Stimulated activated effector memory CD8-positive, alpha-beta T cell treated with anti-CD3 and anti-CD28 coated beads, Interleukin-12 subunit alpha, Interleukin-12 subunit beta, amount 100 ng/mL, for 72 hours (primary cell): ENCODE results near the gene SORCS1.

Source experiments
- ATAC-seq: fragments of 150-1000 bp; cut with Tn5 transposase; 2 replicates; pipeline ENCODE4 v1.10.0; 2021
- DNase-seq, 2 donors: peaks; one replicate each; pipeline ENCODE4 v3.0.0; 2021 to 2022; ENCODE audit warnings: low spot score in 2 of 2
- H3K27ac Mint-ChIP-seq: one replicate; pipeline ENCODE4 v1.8.0; 2022; ENCODE audit warnings: mild to moderate bottlenecking, mixed read lengths
- H3K36me3 Mint-ChIP-seq: one replicate; pipeline ENCODE4 v1.8.0; 2022; ENCODE audit warnings: mild to moderate bottlenecking, mixed read lengths
- H3K4me1 Mint-ChIP-seq: one replicate; pipeline ENCODE4 v1.8.0; 2022; ENCODE audit warnings: mixed read lengths
- H3K4me3 Mint-ChIP-seq: one replicate; pipeline ENCODE4 v1.8.0; 2022; ENCODE audit warnings: mild to moderate bottlenecking, mixed read lengths
- H3K9me3 Mint-ChIP-seq: one replicate; pipeline ENCODE4 v1.8.0; 2022; ENCODE audit warnings: mixed read lengths

SORCS1 gene

GRCh38 chr10:106785528-106785927 lies 379.0 kb downstream of the SORCS1 start:
- ATAC-seq (no peak), DNase-seq (no peak)
- H3K4me1 Mint-ChIP-seq: no peaks in the 10 kb centered on the region
- H3K9me3 Mint-ChIP-seq: peaks cover 11% of the 10 kb centered on the region
- no peaks in the 10 kb centered on the region for H3K36me3 Mint-ChIP-seq
- no peak overlapping the region for H3K27ac Mint-ChIP-seq
- no peak overlapping the region for H3K4me3 Mint-ChIP-seq

DNA sequence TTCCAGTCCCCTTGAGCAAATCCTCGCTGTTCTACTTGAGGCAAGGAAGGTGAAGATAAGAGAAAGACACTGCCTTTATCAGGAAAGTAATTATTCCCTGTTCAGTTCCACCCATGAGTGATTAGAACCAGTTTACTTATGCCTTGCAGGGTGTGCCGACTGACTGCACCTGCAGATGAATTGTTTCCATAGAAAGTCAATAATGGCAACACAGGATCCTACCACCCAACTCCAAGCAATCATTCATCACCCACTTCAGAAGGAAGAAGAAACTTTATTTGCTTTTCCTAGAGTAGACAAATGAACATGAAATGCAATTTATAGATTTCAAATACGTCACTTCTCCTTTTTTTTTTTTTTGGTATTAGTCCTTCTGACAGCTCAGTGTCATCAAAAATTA lies 383.9 kb downstream of the SORCS1 start:
- peaks cover 10% of the 10 kb centered on the region for H3K9me3 Mint-ChIP-seq
- no peak overlapping the region for H3K4me3 Mint-ChIP-seq
- ATAC-seq (no peak), DNase-seq (no peak)
- no peaks in the 10 kb centered on the region for H3K4me1 Mint-ChIP-seq
- no peaks in the 10 kb centered on the region for H3K36me3 Mint-ChIP-seq
- no peak overlapping the region for H3K27ac Mint-ChIP-seq

- no peak for ATAC-seq
- DNase-seq: no peak
- H3K4me3 Mint-ChIP-seq: no peak overlapping the region
- H3K27ac Mint-ChIP-seq: no peak overlapping the region
- no peaks in the 10 kb centered on the region for H3K36me3 Mint-ChIP-seq
- H3K9me3 Mint-ChIP-seq: peaks cover 7% of the 10 kb centered on the region
- no peaks in the 10 kb centered on the region for H3K4me1 Mint-ChIP-seq
Measured at GRCh38 chr10:106777841-106778240, 386.7 kb downstream of the SORCS1 start.

- no peaks in the 10 kb centered on the region for H3K36me3 Mint-ChIP-seq
- no peak overlapping the region for H3K27ac Mint-ChIP-seq
- H3K9me3 Mint-ChIP-seq: peaks cover 13% of the 10 kb centered on the region
- ATAC-seq: no peak
- no peak for DNase-seq
- no peak overlapping the region for H3K4me3 Mint-ChIP-seq
- no peaks in the 10 kb centered on the region for H3K4me1 Mint-ChIP-seq
Measured at GRCh38 chr10:106775127-106775526, 389.4 kb downstream of the SORCS1 start.

DNA sequence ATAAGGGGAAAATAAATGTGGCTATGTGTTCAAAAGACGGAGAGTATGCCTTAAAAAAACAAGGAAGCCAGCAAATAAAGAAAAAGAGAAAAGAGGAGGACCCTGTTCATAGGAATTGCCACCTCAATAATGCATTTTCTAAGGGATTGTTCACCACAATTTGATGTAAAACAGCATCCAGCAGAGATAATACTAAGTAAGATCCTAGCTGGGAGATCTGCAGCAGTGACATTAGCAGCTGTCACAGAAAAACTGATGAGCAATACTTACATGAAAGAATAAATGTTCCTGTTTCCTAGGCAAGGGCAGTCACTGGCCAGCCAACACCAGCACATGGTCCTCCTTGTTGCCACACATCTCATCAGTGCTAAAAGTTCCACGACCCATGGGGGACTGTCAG lies 391.5 kb downstream of the SORCS1 start:
- H3K9me3 Mint-ChIP-seq: peaks cover 11% of the 10 kb centered on the region
- H3K27ac Mint-ChIP-seq: no peak overlapping the region
- ATAC-seq (no peak), DNase-seq (no peak)
- H3K36me3 Mint-ChIP-seq: no peaks in the 10 kb centered on the region
- H3K4me3 Mint-ChIP-seq: no peak overlapping the region
- H3K4me1 Mint-ChIP-seq: no peaks in the 10 kb centered on the region

DNA sequence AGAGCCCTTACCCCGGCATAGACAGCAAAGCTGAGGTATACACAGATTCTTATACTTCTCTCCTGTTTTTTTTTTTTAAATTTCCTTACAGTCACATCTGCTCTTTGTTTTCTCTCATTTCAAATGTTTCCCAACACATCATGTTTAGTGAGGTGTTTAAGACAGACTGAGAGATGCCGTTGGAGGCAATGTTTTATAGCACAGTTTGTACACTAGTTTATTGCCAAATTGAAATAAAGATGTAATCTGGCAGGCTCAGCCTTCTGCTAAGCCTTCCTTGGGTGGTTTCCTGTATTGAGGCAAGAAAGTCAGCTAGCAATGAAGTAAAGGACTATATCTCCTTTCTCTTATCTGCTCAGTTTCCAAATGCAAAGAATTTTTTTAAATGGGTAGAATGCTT lies 393.4 kb downstream of the SORCS1 start:
- Mint-ChIP-seq H3K4me1 (no peaks in the 10 kb centered on the region), H3K4me3 (no peak overlapping the region), H3K27ac (no peak overlapping the region), H3K9me3 (peaks cover 10% of the 10 kb centered on the region), H3K36me3 (no peaks in the 10 kb centered on the region)
- no peak for DNase-seq
- no peak for ATAC-seq

DNA sequence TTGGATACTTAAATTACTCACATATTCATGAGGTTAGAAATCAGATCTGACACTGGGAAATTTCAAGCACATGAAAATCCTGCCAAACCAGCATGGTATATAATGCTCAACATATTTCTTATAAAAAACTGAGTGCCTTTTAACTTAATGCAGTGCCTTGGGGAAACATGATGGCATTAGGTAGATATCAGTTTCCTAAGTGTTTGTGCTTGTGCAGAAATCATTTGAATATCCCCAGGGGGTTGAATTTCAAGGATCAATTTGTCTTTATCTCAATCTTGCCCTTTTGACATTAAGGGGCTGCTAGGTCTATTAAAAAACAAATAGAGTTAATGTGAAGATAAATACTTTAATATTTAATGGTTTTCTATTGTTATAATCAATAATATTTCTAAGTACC lies 396.3 kb downstream of the SORCS1 start:
- Mint-ChIP-seq H3K4me3 (no peak overlapping the region), H3K4me1 (no peaks in the 10 kb centered on the region), H3K27ac (no peak overlapping the region), H3K9me3 (peaks cover 15% of the 10 kb centered on the region), H3K36me3 (no peaks in the 10 kb centered on the region)
- ATAC-seq (no peak), DNase-seq (no peak)

GRCh38 chr10:106765928-106766327 lies 398.6 kb downstream of the SORCS1 start:
- Mint-ChIP-seq H3K4me1 (no peaks in the 10 kb centered on the region), H3K36me3 (no peaks in the 10 kb centered on the region), H3K27ac (no peak overlapping the region), H3K4me3 (no peak overlapping the region), H3K9me3 (peaks cover 11% of the 10 kb centered on the region)
- ATAC-seq (no peak), DNase-seq (no peak)

DNA sequence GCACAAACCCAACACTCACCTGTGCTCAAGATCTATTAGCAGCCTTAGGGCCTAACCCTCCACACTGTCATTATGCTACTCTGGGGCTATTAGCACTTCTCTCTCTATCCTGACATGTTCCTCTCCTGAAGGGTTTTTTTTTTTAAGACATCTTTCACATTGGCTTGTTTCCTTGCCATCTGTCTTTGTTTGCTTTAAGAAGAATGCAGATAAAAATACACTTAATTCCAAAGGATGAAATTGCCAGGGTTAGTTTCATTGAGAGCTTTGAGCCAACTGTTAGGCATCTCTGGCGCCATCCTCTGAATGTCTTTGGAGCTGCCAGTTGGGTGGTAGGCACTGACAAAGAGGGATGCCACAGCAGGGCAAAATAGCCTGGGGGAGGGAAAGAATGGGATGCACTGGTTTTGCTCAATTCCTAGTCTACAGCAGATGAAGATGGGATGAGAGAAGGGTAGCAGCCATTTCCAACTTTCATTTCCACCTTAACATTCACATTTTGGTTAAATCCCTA lies 399.2 kb downstream of the SORCS1 start:
- ATAC-seq (no peak), DNase-seq (no peak)
- Mint-ChIP-seq H3K36me3 (no peaks in the 10 kb centered on the region), H3K4me1 (no peaks in the 10 kb centered on the region), H3K4me3 (no peak overlapping the region), H3K9me3 (peaks cover 9% of the 10 kb centered on the region), H3K27ac (no peak overlapping the region)

DNA sequence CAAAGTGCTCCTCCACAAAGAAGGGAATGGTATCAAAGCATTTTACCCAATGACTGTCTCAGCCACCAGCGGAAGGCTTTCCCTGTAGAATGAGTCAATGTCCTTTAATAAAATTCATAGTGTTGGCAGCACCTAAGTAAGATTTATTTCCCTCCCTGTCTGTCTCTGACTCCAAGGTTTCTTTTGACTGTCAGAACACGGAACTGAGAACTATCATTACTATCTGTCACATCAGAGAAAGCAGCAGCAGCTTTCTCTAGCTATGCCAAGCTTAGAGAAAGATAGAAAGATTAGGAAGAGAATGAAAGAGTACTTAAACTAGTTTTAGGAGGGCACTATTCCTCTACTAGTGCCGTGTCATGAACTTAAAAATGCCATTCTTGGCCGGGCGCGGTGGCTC lies 400.1 kb downstream of the SORCS1 start:
- Mint-ChIP-seq H3K4me1 (no peaks in the 10 kb centered on the region), H3K36me3 (no peaks in the 10 kb centered on the region), H3K4me3 (no peak overlapping the region), H3K27ac (no peak overlapping the region), H3K9me3 (peaks cover 8% of the 10 kb centered on the region)
- no peak for DNase-seq
- ATAC-seq: no peak

- H3K27ac Mint-ChIP-seq: no peak overlapping the region
- H3K4me3 Mint-ChIP-seq: no peak overlapping the region
- H3K36me3 Mint-ChIP-seq: no peaks in the 10 kb centered on the region
- no peaks in the 10 kb centered on the region for H3K4me1 Mint-ChIP-seq
- no peak for DNase-seq
- H3K9me3 Mint-ChIP-seq: peaks cover 8% of the 10 kb centered on the region
- ATAC-seq: no peak
Measured at GRCh38 chr10:106761906-106762305, 402.6 kb downstream of the SORCS1 start.

DNA sequence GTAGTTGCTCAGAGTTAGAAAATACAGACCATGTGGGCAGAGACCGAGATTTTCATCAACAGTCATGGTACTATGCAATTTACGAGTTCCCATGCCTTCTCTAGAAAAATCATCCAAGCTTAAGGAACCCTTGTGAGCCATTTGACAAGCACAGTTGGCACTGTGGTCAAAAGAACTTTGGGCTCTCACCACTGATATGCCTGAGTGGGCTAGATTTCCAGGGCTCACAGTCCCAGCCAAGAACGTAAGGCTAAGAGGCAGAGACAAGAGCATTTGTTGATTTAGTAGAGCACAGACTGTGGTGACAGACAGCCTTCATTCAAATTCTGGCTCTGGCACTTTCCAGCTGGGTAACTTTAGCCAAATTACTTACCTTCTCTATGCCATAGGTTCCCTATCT lies 407.0 kb downstream of the SORCS1 start:
- no peaks in the 10 kb centered on the region for H3K36me3 Mint-ChIP-seq
- H3K4me1 Mint-ChIP-seq: no peaks in the 10 kb centered on the region
- no peak for DNase-seq
- peaks cover 9% of the 10 kb centered on the region for H3K9me3 Mint-ChIP-seq
- no peak overlapping the region for H3K27ac Mint-ChIP-seq
- no peak for ATAC-seq
- no peak overlapping the region for H3K4me3 Mint-ChIP-seq

- DNase-seq (no peak), ATAC-seq (no peak)
- peaks cover 17% of the 10 kb centered on the region for H3K9me3 Mint-ChIP-seq
- no peak overlapping the region for H3K27ac Mint-ChIP-seq
- no peak overlapping the region for H3K4me3 Mint-ChIP-seq
- no peaks in the 10 kb centered on the region for H3K36me3 Mint-ChIP-seq
- H3K4me1 Mint-ChIP-seq: no peaks in the 10 kb centered on the region
Measured at GRCh38 chr10:106751091-106751490, 413.4 kb downstream of the SORCS1 start.

DNA sequence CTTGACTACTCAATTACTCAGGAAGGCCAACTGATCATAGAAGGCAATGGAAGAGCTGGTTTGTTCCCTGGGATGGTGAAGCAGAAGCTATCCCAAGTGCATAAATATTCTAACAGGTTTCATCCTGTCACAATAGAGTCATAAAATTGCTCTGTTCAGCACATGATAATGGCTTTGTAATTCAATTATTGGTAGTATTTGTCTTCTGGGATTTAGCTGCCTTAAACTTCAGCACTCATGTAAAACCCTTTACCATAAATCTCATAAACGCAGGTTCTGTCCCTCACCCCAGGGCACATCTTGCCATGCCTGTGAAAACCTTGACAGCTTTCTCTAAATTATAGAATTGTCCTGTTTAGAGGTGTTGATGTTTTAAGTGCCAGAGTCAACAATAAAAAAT lies 417.6 kb downstream of the SORCS1 start:
- Mint-ChIP-seq H3K27ac (no peak overlapping the region), H3K4me3 (no peak overlapping the region), H3K4me1 (no peaks in the 10 kb centered on the region), H3K36me3 (no peaks in the 10 kb centered on the region), H3K9me3 (peaks cover 15% of the 10 kb centered on the region)
- ATAC-seq: no peak
- DNase-seq: no peak

DNA sequence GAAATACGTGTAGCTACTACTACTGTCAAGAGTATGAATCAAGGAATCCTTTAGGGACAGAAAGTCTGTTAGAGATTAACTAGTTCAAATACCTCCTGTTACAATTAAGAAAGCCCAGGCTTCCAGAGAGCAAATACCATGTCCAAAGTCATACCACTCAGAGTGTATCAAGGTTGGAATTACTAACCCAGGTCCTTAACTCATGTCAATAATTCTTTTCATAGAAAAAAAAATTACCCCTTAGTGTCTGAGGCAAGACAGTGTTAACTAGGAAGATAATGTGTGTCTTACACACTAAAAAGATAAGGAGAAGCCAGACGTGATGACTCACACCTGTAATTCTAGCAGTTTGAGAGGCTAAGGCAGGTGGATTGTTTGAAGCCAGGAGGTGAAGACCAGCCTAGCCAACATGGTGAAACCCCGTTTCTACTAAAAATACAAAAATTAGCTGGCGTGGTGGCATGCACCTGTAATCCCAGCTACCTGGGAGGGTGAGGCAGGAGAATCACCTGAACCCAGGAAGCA lies 423.4 kb downstream of the SORCS1 start:
- no peak for ATAC-seq
- no peaks in the 10 kb centered on the region for H3K4me1 Mint-ChIP-seq

DNA sequence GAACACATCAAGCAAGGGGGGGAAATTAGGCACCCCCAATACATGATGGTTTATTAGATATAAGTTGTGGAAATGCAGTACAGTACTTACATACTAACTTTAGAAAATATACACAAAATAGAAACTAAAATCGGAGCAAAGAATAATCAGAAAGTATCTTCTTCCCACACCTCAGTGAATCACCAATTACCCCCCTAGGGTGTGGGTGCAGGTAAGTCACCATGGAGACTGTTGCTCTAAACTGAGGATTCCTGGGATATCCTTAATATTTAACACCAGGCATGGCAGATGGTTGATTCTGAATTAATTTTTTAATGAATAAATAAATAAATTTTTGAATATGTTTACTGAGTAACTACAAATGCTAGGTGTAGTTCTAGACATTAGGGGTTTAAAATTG lies 424.4 kb downstream of the SORCS1 start:
- ATAC-seq: no peak

More for the DNA sequence above, 423.4 kb downstream of the SORCS1 start:
- no peak for DNase-seq
- Mint-ChIP-seq H3K36me3 (no peaks in the 10 kb centered on the region), H3K4me3 (no peak overlapping the region), H3K9me3 (peaks cover 6% of the 10 kb centered on the region), H3K27ac (no peak overlapping the region)

DNA sequence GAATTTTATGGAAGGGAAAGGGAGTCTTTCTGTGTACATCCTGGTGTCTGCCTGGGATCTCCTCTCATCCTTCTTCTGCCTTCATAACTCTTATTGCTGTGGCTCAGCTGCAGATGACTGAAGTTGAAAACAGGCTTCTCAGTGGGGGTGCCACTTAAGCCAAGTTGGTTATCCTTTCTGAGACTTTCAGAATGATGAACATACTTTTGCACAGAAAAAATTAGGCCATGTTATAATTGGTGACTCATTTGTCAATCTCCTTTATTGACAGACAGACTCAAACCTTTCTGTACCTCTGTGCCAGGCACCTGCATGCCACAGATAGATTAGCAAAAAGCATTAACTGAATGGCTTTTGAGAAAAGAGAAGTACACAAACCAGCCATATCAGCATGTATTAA lies 430.3 kb downstream of the SORCS1 start:
- ATAC-seq (no peak), DNase-seq (no peak)
- no peak overlapping the region for H3K4me3 Mint-ChIP-seq

More for the DNA sequence above, 424.4 kb downstream of the SORCS1 start:
- Mint-ChIP-seq H3K4me3 (no peak overlapping the region), H3K4me1 (no peaks in the 10 kb centered on the region), H3K27ac (no peak overlapping the region), H3K36me3 (no peaks in the 10 kb centered on the region), H3K9me3 (peaks cover 6% of the 10 kb centered on the region)
- no peak for DNase-seq

More for the DNA sequence above, 430.3 kb downstream of the SORCS1 start:
- no peak overlapping the region for H3K27ac Mint-ChIP-seq
- no peaks in the 10 kb centered on the region for H3K9me3 Mint-ChIP-seq
- no peaks in the 10 kb centered on the region for H3K4me1 Mint-ChIP-seq
- no peaks in the 10 kb centered on the region for H3K36me3 Mint-ChIP-seq
